LNCAP (cell line): Measurements from ENCODE around the gene RSPH4A.

Experiments used
- CTCF ChIP-seq: fragments of 450-650 bp; IDR thresholded peaks from 2 replicates; pipeline ENCODE4 v1.5.1; 2017; ENCODE audit warnings: mild to moderate bottlenecking

RSPH4A gene

GRCh38 chr6:116577486-116577885, 38.8 kb upstream of the RSPH4A start:
- TF ChIP-seq CTCF = no peak

- no peak for TF ChIP-seq CTCF
These were observed 37.9 kb upstream of the RSPH4A start for GRCh38 chr6:116578335-116578734.

GRCh38 chr6:116579143-116579542, 37.1 kb upstream of the RSPH4A start:
- no peak for TF ChIP-seq CTCF

GRCh38 chr6:116580198-116580597, 36.1 kb upstream of the RSPH4A start:
- no peak for TF ChIP-seq CTCF

GRCh38 chr6:116586276-116586675, 30.0 kb upstream of the RSPH4A start:
- TF ChIP-seq CTCF = no peak

- no peak for TF ChIP-seq CTCF
These were observed 29.5 kb upstream of the RSPH4A start for GRCh38 chr6:116586738-116587137.

GRCh38 chr6:116595247-116595646, 21.0 kb upstream of the RSPH4A start:
- TF ChIP-seq CTCF = no peak

- TF ChIP-seq CTCF = no peak
These were observed 19.5 kb upstream of the RSPH4A start for GRCh38 chr6:116596815-116597214.
